Renal cortex interstitium (tissue), 15 donors: ENCODE data around the gene ERGIC2. TPM values are rescaled to one million over a fixed set of nuclear protein-coding genes. Genes with fewer than 3 reads are reported as not detected.
A peak's percentile ranks its signal among the peaks of the same experiment; 100 is the strongest.

Experiments used
- DNase-seq, 11 donors: peaks; one replicate each; pipeline ENCODE4 v3.0.0-alpha.2; 2013; ENCODE audit warnings: low read depth in 9 of 11, low spot score in 4 of 11; ENCODE audit errors: extremely low read depth in 1 of 11
- long read RNA-seq, 16 experiments: transcript quantifications; one replicate each; lab custom pipeline, GENCODE V29; 2026
- polyA plus RNA-seq, 3 donors: library from polyadenylated mRNA; unstranded; fragments of 120-200 nt; gene quantifications; one replicate each; pipeline ENCODE4 v1.2.1, GENCODE V29; 2013; ENCODE audit not compliant: insufficient read length in 3 of 3

Gene ERGIC2, protein sequence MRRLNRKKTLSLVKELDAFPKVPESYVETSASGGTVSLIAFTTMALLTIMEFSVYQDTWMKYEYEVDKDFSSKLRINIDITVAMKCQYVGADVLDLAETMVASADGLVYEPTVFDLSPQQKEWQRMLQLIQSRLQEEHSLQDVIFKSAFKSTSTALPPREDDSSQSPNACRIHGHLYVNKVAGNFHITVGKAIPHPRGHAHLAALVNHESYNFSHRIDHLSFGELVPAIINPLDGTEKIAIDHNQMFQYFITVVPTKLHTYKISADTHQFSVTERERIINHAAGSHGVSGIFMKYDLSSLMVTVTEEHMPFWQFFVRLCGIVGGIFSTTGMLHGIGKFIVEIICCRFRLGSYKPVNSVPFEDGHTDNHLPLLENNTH
- 100 to 1,000 TPM in 1 of 3 donors, 10 to 100 TPM in 2; 95.1 to 105 (median 96.4) TPM for polyA plus RNA-seq
- long read RNA-seq, donor 1, full-length matches to known transcripts = 15 of 15 reads
- long read RNA-seq, donor 1, partial matches to known transcripts = 0 of 15 reads
- long read RNA-seq, donor 1, other reads (novel, unspliced or antisense) = 0 of 15 reads
- long read RNA-seq, donor 2, full-length matches to known transcripts = 7 of 13 reads
- long read RNA-seq, donor 2, partial matches to known transcripts = 6 of 13 reads
- long read RNA-seq, donor 2, other reads (novel, unspliced or antisense) = 0 of 13 reads
- long read RNA-seq, donor 3, full-length matches to known transcripts = 29 of 43 reads
- long read RNA-seq, donor 3, partial matches to known transcripts = 14 of 43 reads
- long read RNA-seq, donor 3, other reads (novel, unspliced or antisense) = 0 of 43 reads
- long read RNA-seq, donor 4, full-length matches to known transcripts = 10 of 16 reads
- long read RNA-seq, donor 4, partial matches to known transcripts = 6 of 16 reads
- long read RNA-seq, donor 4, other reads (novel, unspliced or antisense) = 0 of 16 reads
- long read RNA-seq, donor 5 = 0 reads
- long read RNA-seq, donor 6, full-length matches to known transcripts = 18 of 33 reads
- long read RNA-seq, donor 6, partial matches to known transcripts = 15 of 33 reads
- long read RNA-seq, donor 6, other reads (novel, unspliced or antisense) = 0 of 33 reads
- long read RNA-seq, donor 7, full-length matches to known transcripts = 22 of 22 reads
- long read RNA-seq, donor 7, partial matches to known transcripts = 0 of 22 reads
- long read RNA-seq, donor 7, other reads (novel, unspliced or antisense) = 0 of 22 reads
- long read RNA-seq, donor 8, full-length matches to known transcripts = 41 of 48 reads
- long read RNA-seq, donor 8, partial matches to known transcripts = 7 of 48 reads
- long read RNA-seq, donor 8, other reads (novel, unspliced or antisense) = 0 of 48 reads
- long read RNA-seq, donor 9, full-length matches to known transcripts = 12 of 24 reads
- long read RNA-seq, donor 9, partial matches to known transcripts = 12 of 24 reads
- long read RNA-seq, donor 9, other reads (novel, unspliced or antisense) = 0 of 24 reads
- long read RNA-seq, donor 10, full-length matches to known transcripts = 19 of 28 reads
- long read RNA-seq, donor 10, partial matches to known transcripts = 9 of 28 reads
- long read RNA-seq, donor 10, other reads (novel, unspliced or antisense) = 0 of 28 reads
- long read RNA-seq, donor 11, full-length matches to known transcripts = 25 of 30 reads
- long read RNA-seq, donor 11, partial matches to known transcripts = 5 of 30 reads
- long read RNA-seq, donor 11, other reads (novel, unspliced or antisense) = 0 of 30 reads
- long read RNA-seq, donor 12, full-length matches to known transcripts = 11 of 11 reads
- long read RNA-seq, donor 12, partial matches to known transcripts = 0 of 11 reads
- long read RNA-seq, donor 12, other reads (novel, unspliced or antisense) = 0 of 11 reads
- long read RNA-seq, donor 13 = 0 reads
- long read RNA-seq, donor 14, full-length matches to known transcripts = 17 of 17 reads
- long read RNA-seq, donor 14, partial matches to known transcripts = 0 of 17 reads
- long read RNA-seq, donor 14, other reads (novel, unspliced or antisense) = 0 of 17 reads
- long read RNA-seq, donor 15, full-length matches to known transcripts = 7 of 7 reads
- long read RNA-seq, donor 15, partial matches to known transcripts = 0 of 7 reads
- long read RNA-seq, donor 15, other reads (novel, unspliced or antisense) = 0 of 7 reads
- long read RNA-seq, donor 16, full-length matches to known transcripts = 48 of 60 reads
- long read RNA-seq, donor 16, partial matches to known transcripts = 12 of 60 reads
- long read RNA-seq, donor 16, other reads (novel, unspliced or antisense) = 0 of 60 reads

DNA sequence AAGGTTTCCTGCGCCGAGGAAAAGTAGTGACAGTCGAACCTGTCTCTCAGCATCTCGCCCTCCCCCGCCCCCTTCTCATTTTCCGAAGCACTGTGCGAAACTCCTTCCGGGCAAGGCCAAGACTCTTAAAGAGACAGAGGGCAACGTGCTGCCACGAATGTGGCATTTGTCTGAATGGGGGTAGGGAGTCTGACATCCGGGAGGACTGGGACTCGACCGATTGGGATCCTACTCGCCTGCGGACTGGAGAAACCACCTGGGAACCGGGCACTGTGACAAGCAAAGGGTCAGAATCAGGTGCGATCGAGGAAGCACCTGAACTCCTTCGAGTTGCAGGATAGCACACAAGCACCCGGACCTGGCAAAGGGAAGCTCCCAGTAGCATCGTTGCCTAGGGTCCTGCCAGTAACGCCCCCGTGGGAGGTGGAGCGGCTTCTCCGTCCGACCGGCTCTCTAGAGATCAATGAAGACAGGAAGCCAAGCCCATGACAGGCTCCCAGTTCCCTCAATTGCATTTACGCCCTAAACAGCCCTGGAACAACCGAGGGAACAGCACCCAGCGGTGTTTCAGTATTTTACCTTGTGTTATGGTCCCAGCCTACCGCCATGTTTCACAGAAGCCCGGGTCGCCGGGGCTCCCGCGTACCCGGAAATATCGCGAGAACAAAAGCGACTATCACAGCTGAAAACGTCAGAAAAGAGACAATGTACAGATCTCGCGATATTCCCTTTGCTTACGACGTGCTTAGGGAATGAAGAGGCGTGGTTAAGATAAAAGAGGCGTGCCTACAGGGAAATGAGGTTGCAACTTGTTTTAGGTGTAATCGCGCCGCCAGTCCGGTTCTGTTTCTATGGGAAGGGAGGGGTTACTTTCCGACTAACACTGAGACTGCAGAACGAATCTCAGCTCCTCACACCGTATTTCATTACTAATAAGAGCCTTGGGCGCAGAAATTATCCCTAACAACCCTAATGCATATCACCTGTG is at the start of gene ERGIC2:
Gene ERGIC2 (minus strand): TSS at position 637 of the 988 bp plus-strand sequence. CDS start 9,539 bp downstream, outside the sequence.
- DNase-seq = peak; percentile 97 to 100 (median 98)

DNA sequence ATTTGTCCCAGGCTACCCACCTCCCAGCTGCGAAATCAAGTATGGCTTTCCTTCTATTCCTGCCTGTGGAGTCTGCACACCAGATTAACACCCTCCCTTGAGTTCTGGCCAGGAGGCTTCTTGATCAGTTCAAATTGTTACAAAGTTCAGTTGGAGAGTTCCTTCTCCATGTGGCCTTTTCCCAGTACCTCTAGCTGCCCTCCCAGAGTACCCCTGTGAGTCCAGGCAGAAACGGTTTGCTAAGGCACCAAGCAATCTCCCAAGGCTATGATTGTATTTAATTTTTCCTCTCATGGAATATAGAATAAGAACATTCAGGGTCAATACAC is 49.7 kb upstream of the ERGIC2 start:
- no peak for DNase-seq

DNA sequence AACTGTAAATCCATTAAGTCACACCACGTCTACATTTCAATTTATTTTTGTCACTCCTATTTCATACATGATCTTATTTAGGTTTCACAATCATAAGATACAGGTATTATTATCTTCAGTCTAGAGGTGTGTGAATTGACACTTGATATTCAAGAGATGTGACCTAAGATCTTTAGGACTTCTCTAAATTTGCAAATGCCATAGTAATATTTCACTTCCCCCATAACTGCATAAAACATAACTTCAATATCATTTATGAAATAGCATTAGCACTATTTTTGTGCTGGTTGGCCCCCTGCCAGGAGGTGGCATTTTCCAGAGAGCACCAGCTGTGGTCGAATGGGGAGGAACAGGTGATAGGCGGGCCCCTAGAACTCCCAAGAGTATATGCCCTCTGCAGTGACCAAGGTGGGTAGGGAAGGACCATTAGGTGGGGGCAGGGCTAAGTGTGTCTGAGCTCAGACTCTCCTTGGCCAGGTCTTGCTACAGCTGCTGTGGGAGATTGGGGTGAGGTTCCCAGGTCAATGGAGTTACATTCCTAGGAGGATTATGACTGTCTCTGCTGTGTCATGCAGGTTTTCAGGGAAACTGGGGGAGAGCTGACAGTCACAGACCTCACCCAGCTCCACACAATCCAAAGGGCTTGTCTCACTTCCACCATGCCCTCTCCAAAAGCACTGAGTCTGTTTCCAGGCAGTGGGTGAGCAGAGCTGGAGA is 49.2 kb upstream of the ERGIC2 start:
- DNase-seq = no peak

DNA sequence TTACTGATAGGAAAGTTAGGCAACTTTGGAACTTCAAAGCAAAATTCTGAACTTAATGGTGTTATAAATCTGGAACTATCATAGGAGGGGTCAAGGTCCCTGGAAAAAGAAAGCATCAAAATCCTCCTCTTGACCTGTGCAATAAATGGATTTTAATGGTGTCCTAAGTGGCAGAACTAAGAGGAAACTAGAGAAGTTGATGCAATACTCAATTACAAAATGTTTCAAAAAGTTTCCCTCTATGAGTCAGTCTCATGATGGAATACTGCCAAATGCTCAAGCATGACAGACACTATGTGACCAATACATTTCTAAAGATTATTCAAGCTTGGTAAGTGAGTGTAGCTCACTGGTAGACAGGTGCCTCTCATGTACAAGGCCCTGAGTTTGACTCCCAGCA is 47.7 kb upstream of the ERGIC2 start:
- no peak for DNase-seq

DNA sequence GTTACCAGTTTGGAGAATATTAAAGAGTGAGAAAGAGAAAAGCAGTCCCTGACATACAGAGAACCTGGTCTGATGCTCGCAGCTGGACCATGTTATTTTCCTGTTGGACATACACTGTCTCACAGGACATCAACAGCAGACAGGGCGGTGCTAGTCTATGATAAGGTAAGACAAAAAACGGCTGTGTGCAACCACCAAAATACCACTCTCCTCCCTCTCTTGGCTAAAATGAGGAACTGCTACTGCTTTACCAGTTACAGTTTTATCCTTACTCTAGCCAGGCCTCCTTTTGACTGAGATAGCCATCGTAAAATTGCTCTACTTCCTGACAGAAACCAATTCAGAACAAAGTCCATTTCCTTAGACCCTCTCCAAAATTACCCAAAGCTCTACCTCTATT is 47.0 kb upstream of the ERGIC2 start:
- no peak for DNase-seq

DNA sequence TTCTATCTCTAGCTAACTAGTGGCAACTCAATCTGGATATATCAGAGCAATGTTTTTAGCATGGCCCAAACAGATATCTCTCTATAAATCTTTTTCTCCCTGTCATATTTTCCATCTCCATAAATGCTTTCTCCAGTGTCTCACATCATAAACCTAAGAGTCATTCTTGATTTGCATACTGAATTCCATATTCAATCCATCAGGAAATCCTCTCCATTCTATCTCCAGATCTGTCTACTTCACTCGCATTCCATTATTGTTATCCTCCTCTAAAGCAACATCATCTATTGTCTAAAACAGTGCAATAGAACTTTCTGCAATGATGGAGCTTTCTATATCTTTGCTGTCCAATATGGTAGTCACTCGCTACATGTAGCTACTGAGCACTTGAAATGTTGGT is 45.5 kb upstream of the ERGIC2 start:
- no peak for DNase-seq

DNA sequence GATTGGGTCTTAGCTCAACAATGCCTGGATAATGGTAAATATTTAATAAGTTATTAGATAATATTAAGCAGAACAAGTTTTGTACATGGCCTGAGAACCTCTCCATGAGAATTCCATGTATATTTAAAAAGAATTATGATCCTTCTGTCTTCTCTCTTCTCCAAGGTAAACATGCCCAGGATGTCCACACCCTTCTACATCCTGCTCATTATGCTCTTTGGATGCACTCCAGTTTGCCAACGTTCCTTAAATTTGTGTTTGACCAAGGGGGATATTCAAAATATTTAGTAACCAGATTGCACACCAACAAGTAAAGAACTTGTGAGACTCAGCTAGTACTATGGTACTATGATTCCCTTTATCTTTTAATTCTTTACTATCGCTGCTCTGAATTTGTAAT is 44.8 kb upstream of the ERGIC2 start:
- no peak for DNase-seq

DNA sequence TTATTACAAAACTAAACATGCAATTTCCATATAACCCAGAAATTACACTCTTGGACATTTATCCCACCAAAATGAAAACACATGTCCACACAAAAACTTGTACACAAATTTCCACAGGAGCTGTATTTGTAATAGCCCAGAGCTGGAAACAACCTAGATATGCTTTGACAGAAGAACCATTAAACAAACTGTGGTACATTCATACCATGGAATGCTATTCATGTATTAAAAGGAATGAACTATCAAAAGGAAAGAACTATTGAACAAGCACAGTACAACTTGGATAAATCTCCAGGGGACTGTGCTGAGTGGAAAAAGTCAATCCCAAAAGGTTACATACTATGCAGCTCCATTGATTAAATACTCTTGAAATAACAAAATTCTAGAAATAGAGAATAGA is 35.8 kb upstream of the ERGIC2 start:
- no peak for DNase-seq

DNA sequence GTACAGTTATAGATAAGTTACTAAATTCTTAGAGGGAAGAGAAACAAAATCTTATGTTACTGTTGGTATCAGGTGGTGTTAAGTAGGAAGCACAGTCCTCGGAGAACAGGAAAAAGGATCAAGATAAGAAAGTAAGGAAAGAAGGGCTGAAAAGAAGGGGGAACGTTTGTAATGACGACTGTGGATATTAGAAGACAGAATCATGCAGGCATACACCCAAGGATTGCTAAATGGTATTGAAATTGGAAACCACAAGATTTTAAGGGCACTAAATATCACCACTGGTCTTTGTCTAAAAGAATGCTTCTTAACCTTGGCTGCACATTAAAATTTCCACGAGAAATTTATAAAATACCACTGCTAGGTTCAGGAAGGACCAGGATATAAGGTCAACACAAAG is 34.1 kb upstream of the ERGIC2 start:
- DNase-seq = no peak

DNA sequence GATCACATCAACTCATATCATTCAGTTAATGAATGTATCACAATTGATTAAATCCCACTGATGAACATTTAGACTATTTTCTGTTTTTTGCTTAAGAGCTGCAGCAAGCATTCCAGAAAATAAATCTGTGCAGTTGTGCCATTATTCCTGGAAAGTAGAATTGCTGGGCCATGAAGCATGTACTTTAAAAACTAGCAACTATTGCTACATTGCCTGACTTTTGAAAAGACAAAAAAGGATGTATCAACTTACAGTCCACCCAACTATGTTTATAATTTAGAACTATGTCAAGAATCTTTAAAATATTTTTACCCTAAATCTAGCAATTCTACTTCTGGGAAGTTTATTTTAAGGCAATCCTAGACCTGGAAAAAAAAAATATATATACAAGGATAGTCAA is 33.4 kb upstream of the ERGIC2 start:
- DNase-seq = no peak

DNA sequence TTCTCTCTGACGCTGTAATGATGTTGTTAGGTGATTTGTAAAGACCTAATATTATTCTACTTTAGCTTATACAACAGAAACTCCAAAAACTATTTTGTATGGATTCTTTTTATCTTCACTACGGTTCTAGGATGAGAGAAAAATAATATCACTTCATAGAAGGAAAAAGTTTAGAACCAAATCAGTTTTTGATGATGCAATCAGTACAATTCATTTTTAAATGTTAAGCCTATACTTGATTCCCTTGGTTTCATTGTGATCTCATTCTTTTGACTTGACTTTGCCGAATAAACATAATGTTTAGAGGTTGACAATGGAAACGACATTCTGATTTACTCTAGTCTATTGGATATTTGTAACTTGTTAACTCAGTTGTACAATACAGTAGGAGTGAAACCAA is 24.6 kb upstream of the ERGIC2 start:
- no peak for DNase-seq

DNA sequence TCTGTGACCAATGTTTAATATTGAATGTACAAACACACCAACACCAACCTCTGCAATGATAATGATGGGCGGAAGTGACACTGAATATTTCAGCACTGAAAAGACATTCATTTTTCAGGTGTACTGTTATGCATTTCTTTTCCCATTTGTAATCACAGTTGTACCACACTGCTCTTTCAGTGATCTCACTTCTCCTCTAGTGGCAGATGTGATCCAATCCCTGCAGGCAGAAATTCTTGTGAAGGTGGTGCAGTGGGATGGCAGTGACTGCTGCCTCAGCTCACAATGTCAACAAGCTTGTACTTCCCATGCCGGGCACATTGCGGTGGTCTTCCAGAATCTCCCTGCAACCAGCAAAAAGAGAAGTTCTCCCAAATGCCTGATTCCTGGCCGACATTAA is 23.0 kb upstream of the ERGIC2 start:
- DNase-seq = no peak

DNA sequence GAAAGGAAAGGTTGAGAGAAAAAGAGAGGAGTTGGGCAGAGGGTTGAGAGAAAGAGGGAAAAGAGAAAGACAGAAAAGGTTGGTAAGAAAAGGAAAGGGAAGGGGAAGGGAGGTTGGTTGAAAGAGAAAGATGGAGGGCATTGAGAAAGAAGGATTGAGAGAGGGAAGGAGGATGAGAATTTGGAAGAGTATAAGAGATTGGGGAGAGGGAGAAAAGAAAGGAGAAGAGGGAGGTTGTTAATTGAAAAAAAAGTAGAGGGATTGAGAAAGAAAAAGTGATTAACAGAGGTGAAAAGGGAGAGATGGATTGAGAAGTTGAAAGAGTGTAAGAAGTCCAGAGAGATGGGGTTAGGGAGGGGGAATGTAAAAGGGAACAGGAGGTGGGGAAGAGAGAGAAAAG is 21.5 kb upstream of the ERGIC2 start:
- no peak for DNase-seq

DNA sequence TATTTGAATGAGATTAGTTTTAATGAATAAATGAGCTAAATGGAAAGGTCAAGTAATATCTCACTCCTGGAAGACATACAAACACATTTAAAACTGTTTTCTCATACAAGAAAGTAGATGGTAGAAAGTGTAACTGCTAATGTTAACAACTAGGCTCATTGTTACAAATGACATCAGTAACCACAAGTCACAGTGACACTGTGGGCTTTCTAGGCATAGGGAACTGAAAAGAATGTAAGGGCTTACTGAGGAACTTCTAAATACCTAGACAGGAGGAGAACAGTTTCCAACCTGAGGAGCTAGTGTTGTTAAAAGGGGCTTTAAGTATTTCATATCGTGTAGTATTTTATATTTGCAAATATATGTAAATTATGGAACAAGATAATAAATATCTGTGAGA is 17.5 kb upstream of the ERGIC2 start:
- no peak for DNase-seq

DNA sequence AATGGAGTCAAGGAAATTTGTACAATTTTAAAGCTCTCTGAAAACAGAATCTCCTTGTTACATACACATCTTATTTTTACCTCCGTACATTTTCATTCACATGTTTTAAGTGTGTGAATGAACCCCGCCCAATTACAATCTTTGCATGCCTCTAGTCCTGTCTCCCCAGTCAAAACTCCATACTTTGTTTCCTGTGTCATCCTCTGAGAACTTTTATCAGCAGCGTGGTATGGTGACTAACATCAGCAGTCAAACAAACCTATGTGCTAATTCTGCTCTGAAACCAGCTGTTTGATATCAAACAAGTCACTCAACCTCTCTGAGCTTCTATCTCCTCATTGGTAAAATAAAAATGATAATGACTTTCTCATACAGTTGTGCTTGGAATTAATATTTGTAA is 15.8 kb upstream of the ERGIC2 start:
- DNase-seq = no peak

DNA sequence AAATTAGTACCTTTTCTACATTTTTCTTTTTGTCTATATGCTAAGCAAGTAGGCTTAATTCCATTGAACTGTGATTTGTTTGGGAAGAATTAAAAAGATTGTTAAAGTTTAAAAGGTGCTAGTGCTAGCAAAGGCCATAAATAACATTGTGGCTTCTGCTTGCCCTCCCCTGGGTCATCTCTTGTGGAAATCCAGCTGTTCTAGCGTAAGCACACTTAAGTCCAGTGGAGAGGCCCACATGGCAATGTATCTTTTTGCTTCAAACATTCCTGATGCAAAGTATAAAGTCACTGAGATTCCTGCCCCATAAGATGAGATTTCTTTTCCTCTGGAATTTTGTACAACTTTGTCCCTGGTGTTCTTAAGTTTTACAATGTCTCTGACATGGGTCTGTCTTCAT is 14.4 kb upstream of the ERGIC2 start:
- DNase-seq = no peak
